Naive thymus-derived CD4-positive, alpha-beta T cell (primary cell): Measurements from ENCODE around the gene ACTG2. TPM values are rescaled to one million over a fixed set of nuclear protein-coding genes. Genes with fewer than 3 reads are reported as not detected.

Experiments used
- ATAC-seq: fragments of 150-1000 bp; cut with Tn5 transposase; 2 replicates; pipeline ENCODE4 v1.10.0; 2021; ENCODE audit warnings: mild to moderate bottlenecking, moderate library complexity
- CTCF ChIA-PET: fragments of 350-600 bp; sonication (Branson Sonifier 250); formaldehyde crosslinking; loops from one replicate; lab custom pipeline; 2021; ENCODE audit warnings: antibody characterized with exemption; lab: Charles Lee
- POLR2A ChIA-PET: fragments of 350-600 bp; sonication (Branson Sonifier 250); formaldehyde crosslinking; loops from one replicate; lab custom pipeline; 2021; ENCODE audit warnings: antibody characterized with exemption, inconsistent platforms; lab: Charles Lee
- DNase-seq, 9 donors: peaks; one replicate each; pipeline versions ENCODE4 v3.0.0 to v3.0.0-alpha.2; 2020 to 2022; ENCODE audit warnings: mixed read lengths in 1 of 9
- H3K27ac ChIP-seq: one replicate; pipeline ENCODE4 v1.7.0; 2013; ENCODE audit warnings: mild to moderate bottlenecking, low read depth, low read length, moderate library complexity
- H3K27me3 ChIP-seq, 2 donors: one replicate each; pipeline ENCODE4 v1.7.0; 2013; ENCODE audit warnings: low read length in 2 of 2, mild to moderate bottlenecking in 2 of 2, moderate library complexity in 2 of 2; ENCODE audit not compliant: control insufficient read depth in 2 of 2, insufficient read depth in 2 of 2
- H3K36me3 ChIP-seq, 3 experiments: 1 replicate in 2 of 3; 2 replicates in 1 of 3; pipeline ENCODE4 v1.7.0; 2013; ENCODE audit warnings: low read length in 3 of 3, mild to moderate bottlenecking in 3 of 3, moderate library complexity in 1 of 3; ENCODE audit not compliant: insufficient read depth in 3 of 3, control insufficient read depth in 2 of 3
- H3K4me1 ChIP-seq, 2 donors: one replicate each; pipeline ENCODE4 v1.7.0; 2013; ENCODE audit warnings: low read length in 2 of 2, mild to moderate bottlenecking in 2 of 2, moderate library complexity in 1 of 2; ENCODE audit not compliant: control insufficient read depth in 2 of 2, insufficient read depth in 2 of 2
- H3K4me3 ChIP-seq: 2 replicates; pipeline ENCODE4 v1.7.0; 2013; ENCODE audit warnings: mild to moderate bottlenecking, low read length
- H3K9me3 ChIP-seq, 3 experiments: 1 replicate in 2 of 3; 2 replicates in 1 of 3; pipeline ENCODE4 v1.7.0; 2013; ENCODE audit warnings: low read length in 3 of 3; ENCODE audit not compliant: control insufficient read depth in 2 of 3
- H3K27ac Mint-ChIP-seq, 9 donors: one replicate each; pipeline ENCODE4 v1.8.0; 2020 to 2022; ENCODE audit warnings: mixed read lengths in 9 of 9, mild to moderate bottlenecking in 8 of 9, moderate library complexity in 5 of 9, inconsistent platforms in 2 of 9
- H3K27me3 Mint-ChIP-seq, 5 donors: one replicate each; pipeline ENCODE4 v1.8.0; 2021 to 2022; ENCODE audit warnings: mixed read lengths in 5 of 5, mild to moderate bottlenecking in 1 of 5
- H3K36me3 Mint-ChIP-seq, 5 donors: one replicate each; pipeline ENCODE4 v1.8.0; 2020 to 2022; ENCODE audit warnings: mixed read lengths in 5 of 5, mild to moderate bottlenecking in 3 of 5, inconsistent platforms in 1 of 5
- H3K4me1 Mint-ChIP-seq, 7 donors: one replicate each; pipeline ENCODE4 v1.8.0; 2020 to 2022; ENCODE audit warnings: mixed read lengths in 7 of 7, mild to moderate bottlenecking in 3 of 7, inconsistent platforms in 1 of 7
- H3K4me3 Mint-ChIP-seq, 10 donors: one replicate each; pipeline ENCODE4 v1.8.0; 2020 to 2022; ENCODE audit warnings: mild to moderate bottlenecking in 10 of 10, mixed read lengths in 10 of 10, moderate library complexity in 6 of 10, inconsistent platforms in 2 of 10
- H3K9me3 Mint-ChIP-seq, 11 donors: one replicate each; pipeline ENCODE4 v1.8.0; 2020 to 2022; ENCODE audit warnings: mixed read lengths in 11 of 11, mild to moderate bottlenecking in 4 of 11, inconsistent platforms in 1 of 11, moderate library complexity in 1 of 11
- intact Hi-C, 2 donors: fragments of 100-400 bp; cut with micrococcal nuclease; formaldehyde crosslinking; loops; one replicate each; pipeline ENCODE4 v1.15.1; 2023
- polyA plus RNA-seq, 2 donors: library from polyadenylated mRNA; unstranded; fragments of 300-500 nt; fragmentation: Illumina TruSeq; gene quantifications; one replicate each; pipeline ENCODE4 v1.2.3, GENCODE V29; 2021
- total RNA-seq, 6 experiments: library from RNA in 5 of 6; stranded (reverse) in 5 of 6; gene quantifications; 1 replicate in 5 of 6; 2 replicates in 1 of 6; pipeline ENCODE4 v1.2.3 and lab custom pipeline; 2021 to 2026

ACTG2 gene
- total and polyA plus RNA-seq, 7 experiments from 2014 or later: not detected

- Mint-ChIP-seq H3K9me3 (peaks cover 0 to 2% (median 0%) of the 10 kb centered on the region in 11 donors), H3K4me3 (peak overlapping the region in 4 of 10 donors; percentile 52 to 81 (median 58)), H3K36me3 (peaks cover 0 to 3% (median 0%) of the 10 kb centered on the region in 5 donors), H3K27me3 (no peaks in the 10 kb centered on the region), H3K27ac (peak overlapping the region in 6 of 9 donors; percentile 12 to 90 (median 52)), H3K4me1 (peaks cover 47 to 92% (median 85%) of the 10 kb centered on the region in 7 donors)
- DNase-seq: no peak
- ChIA-PET CTCF (interaction anchor here (0.6 to 0.7 kb wide), 2 partner anchors 41 to 58 kb away, joined by 5 to 6 read pairs; no protein-coding TSS in a partner anchor), POLR2A (interaction anchor here (0.7 to 3.6 kb wide), 4 partner anchors 11 to 75 kb away, joined by 3 to 19 read pairs (median 3); partner anchors contain the start of gene ACTG2)
- Histone ChIP-seq H3K9me3 (no peaks in the 10 kb centered on the region), H3K4me1 (peaks cover 28 to 48% of the 10 kb centered on the region in 2 donors), H3K4me3 (no peak overlapping the region), H3K27ac (no peak overlapping the region), H3K27me3 (no peaks in the 10 kb centered on the region), H3K36me3 (no peaks in the 10 kb centered on the region)
- intact Hi-C loops: no loop called here
- ATAC-seq: no peak
Measured at GRCh38 chr2:73968357-73968937, 75.6 kb downstream of the ACTG2 start.

- H3K27me3 Mint-ChIP-seq: no peaks in the 10 kb centered on the region
- POLR2A ChIA-PET: interaction anchor here (1.0 to 3.6 kb wide), 6 partner anchors 9 to 33 kb away, joined by 3 to 19 read pairs (median 4); no protein-coding TSS in a partner anchor
- no peak overlapping the region for H3K27ac ChIP-seq
Measured at GRCh38 chr2:73969356-73969755, 76.5 kb downstream of the ACTG2 start.

More at GRCh38 chr2:73969356-73969755, 76.5 kb downstream of the ACTG2 start:
- ATAC-seq (no peak), DNase-seq (no peak)
- no peaks in the 10 kb centered on the region for H3K27me3 ChIP-seq
- H3K4me3 Mint-ChIP-seq: peak overlapping the region in 9 of 10 donors; percentile 16 to 84 (median 59)
- peaks cover 0 to 1% (median 0%) of the 10 kb centered on the region in 5 donors for H3K36me3 Mint-ChIP-seq
- peak overlapping the region; percentile 26 to 99 (median 90) for H3K27ac Mint-ChIP-seq
- H3K4me1 Mint-ChIP-seq: peaks cover 43 to 87% (median 80%) of the 10 kb centered on the region in 7 donors
- no peak overlapping the region for H3K4me3 ChIP-seq
- CTCF ChIA-PET: interaction anchor here (1.2 to 2.5 kb wide), 3 partner anchors 14 to 145 kb away, joined by 4 to 10 read pairs (median 4); no protein-coding TSS in a partner anchor
- H3K4me1 ChIP-seq: peaks cover 25 to 44% of the 10 kb centered on the region in 2 donors
- H3K9me3 Mint-ChIP-seq: peaks cover 0 to 2% (median 0%) of the 10 kb centered on the region in 11 donors
- H3K9me3 ChIP-seq: no peaks in the 10 kb centered on the region
- intact Hi-C loops: no loop called here
- H3K36me3 ChIP-seq: no peaks in the 10 kb centered on the region

Other genes with a start within 250 kb of the ACTG2 start
- gene TPRKB, start 155.7 kb upstream of the ACTG2 start, total RNA-seq: 10 to 100 TPM; 16.5 to 34.6 (median 27.5) TPM
- gene TPRKB, start 155.7 kb upstream of the ACTG2 start, polyA plus RNA-seq: 10 to 100 TPM; 62.0 to 87.9 TPM
- 10 to 100 TPM; 32.0 to 54.1 (median 43.8) TPM for gene DUSP11, start 112.9 kb upstream of the ACTG2 start, total RNA-seq
- gene DUSP11, start 112.9 kb upstream of the ACTG2 start, polyA plus RNA-seq: 10 to 100 TPM; 61.6 to 70.9 TPM
- not detected for gene C2orf78, start 108.8 kb upstream of the ACTG2 start, total RNA-seq
- gene C2orf78, start 108.8 kb upstream of the ACTG2 start, polyA plus RNA-seq: not detected
- 10 to 100 TPM; 22.2 to 44.5 (median 32.9) TPM for gene STAMBP, start 64.0 kb upstream of the ACTG2 start, total RNA-seq
- 10 to 100 TPM; 38.1 to 38.8 TPM for gene STAMBP, start 64.0 kb upstream of the ACTG2 start, polyA plus RNA-seq
- 10 to 100 TPM; 43.1 to 73.9 (median 65.8) TPM for gene DGUOK, start 33.9 kb downstream of the ACTG2 start, total RNA-seq
- 100 to 1,000 TPM; 207 to 220 TPM for gene DGUOK, start 33.9 kb downstream of the ACTG2 start, polyA plus RNA-seq
- 10 to 100 TPM; 19.1 to 38.6 (median 28.6) TPM for gene TET3, start 91.9 kb downstream of the ACTG2 start, total RNA-seq
- gene TET3, start 91.9 kb downstream of the ACTG2 start, polyA plus RNA-seq: 1 to 10 TPM in 1 of 2 donors, under 1 TPM in 1; 0.77 to 1.1 TPM